Stomach smooth muscle (tissue), 2 donors: ENCODE measurements around the gene IRF2BP1.
"Not testable (repeated sequence)": the region's sequence is repeated elsewhere in the genome, so short reads cannot be mapped to it uniquely, and the experiment has no call there.

ENCODE experiments used
- H3K27ac ChIP-seq: one replicate; pipeline ENCODE4 v1.7.0; 2013; ENCODE audit warnings: mild to moderate bottlenecking, low read length, inconsistent platforms
- H3K27me3 ChIP-seq, 2 donors: one replicate each; pipeline ENCODE4 v1.7.0; 2013; ENCODE audit warnings: low read length in 2 of 2; ENCODE audit not compliant: insufficient read depth in 2 of 2, control insufficient read depth in 1 of 2
- H3K36me3 ChIP-seq, 2 donors: one replicate each; pipeline ENCODE4 v1.7.0; 2013; ENCODE audit warnings: low read length in 2 of 2; ENCODE audit not compliant: control insufficient read depth in 2 of 2, insufficient read depth in 2 of 2
- H3K4me1 ChIP-seq: one replicate; pipeline ENCODE4 v1.7.0; 2013; ENCODE audit warnings: low read length; ENCODE audit not compliant: control insufficient read depth, insufficient read depth
- H3K4me3 ChIP-seq, 2 donors: one replicate each; pipeline ENCODE4 v1.7.0; 2013; ENCODE audit warnings: low read length in 2 of 2
- H3K9ac ChIP-seq, 2 donors: one replicate each; pipeline ENCODE4 v1.7.0; 2013; ENCODE audit warnings: low read length in 2 of 2, mild to moderate bottlenecking in 1 of 2
- H3K9me3 ChIP-seq, 2 donors: one replicate each; pipeline ENCODE4 v1.7.0; 2013; ENCODE audit warnings: low read length in 2 of 2; ENCODE audit not compliant: control insufficient read depth in 2 of 2
- donor health status: healthy.
- donor health status: Pancreatic carcinoma.

IRF2BP1 gene

GRCh38 chr19:45867241-45867640, 18.7 kb downstream of the IRF2BP1 start:
- not testable (repeated sequence) for H3K27ac ChIP-seq, H3K4me3 ChIP-seq, H3K9ac ChIP-seq, H3K36me3 ChIP-seq, H3K4me1 ChIP-seq, H3K9me3 ChIP-seq
- peaks cover 18 to 24% of the 10 kb centered on the region in 2 donors for H3K27me3 ChIP-seq

- Histone ChIP-seq H3K36me3 (no peaks in the 10 kb centered on the region), H3K9me3 (no peaks in the 10 kb centered on the region), H3K9ac (no peak overlapping the region), H3K27ac (no peak overlapping the region), H3K4me3 (no peak overlapping the region), H3K27me3 (peaks cover 18 to 24% of the 10 kb centered on the region in 2 donors), H3K4me1 (peaks cover 11% of the 10 kb centered on the region)
Observed at GRCh38 chr19:45866400-45867176, 19.4 kb downstream of the IRF2BP1 start.

GRCh38 chr19:45865269-45865948, 20.5 kb downstream of the IRF2BP1 start:
- H3K27ac ChIP-seq = no peak overlapping the region
- H3K9ac ChIP-seq = no peak overlapping the region
- no peaks in the 10 kb centered on the region for H3K9me3 ChIP-seq
- H3K27me3 ChIP-seq = peaks cover 18 to 24% of the 10 kb centered on the region in 2 donors
- H3K4me3 ChIP-seq = no peak overlapping the region
- no peaks in the 10 kb centered on the region for H3K36me3 ChIP-seq
- peaks cover 11% of the 10 kb centered on the region for H3K4me1 ChIP-seq

GRCh38 chr19:45864629-45865082, 21.3 kb downstream of the IRF2BP1 start:
- Histone ChIP-seq H3K4me1 (peaks cover 11% of the 10 kb centered on the region), H3K27ac (no peak overlapping the region), H3K27me3 (peaks cover 18 to 24% of the 10 kb centered on the region in 2 donors), H3K4me3 (peak overlapping the region in 1 of 2 donors; percentile 49), H3K9ac (no peak overlapping the region), H3K9me3 (no peaks in the 10 kb centered on the region), H3K36me3 (no peaks in the 10 kb centered on the region)

GRCh38 chr19:45863840-45864628, 21.9 kb downstream of the IRF2BP1 start, which contains the start of gene FOXA3:
Gene FOXA3 (plus strand): TSS chr19:45864326. CDS start chr19:45864457, 131 bp downstream.
- H3K4me3 ChIP-seq = peak within 1 kb of the TSS; percentile 59 to 98
- peaks cover 18 to 24% of the 10 kb centered on the region in 2 donors for H3K27me3 ChIP-seq
- H3K4me1 ChIP-seq = peaks cover 11% of the 10 kb centered on the region
- peaks cover 0 to 2% of the 10 kb centered on the region in 2 donors for H3K36me3 ChIP-seq
- no peak within 1 kb of the TSS for H3K27ac ChIP-seq
- H3K9me3 ChIP-seq = no peaks in the 10 kb centered on the region
- H3K9ac ChIP-seq = no peak within 1 kb of the TSS

GRCh38 chr19:45863335-45863839, 22.6 kb downstream of the IRF2BP1 start:
- no peak overlapping the region for H3K27ac ChIP-seq
- peaks cover 18 to 24% of the 10 kb centered on the region in 2 donors for H3K27me3 ChIP-seq
- no peak overlapping the region for H3K9ac ChIP-seq
- H3K4me1 ChIP-seq = peaks cover 11% of the 10 kb centered on the region
- H3K9me3 ChIP-seq = no peaks in the 10 kb centered on the region
- peaks cover 2 to 3% of the 10 kb centered on the region in 2 donors for H3K36me3 ChIP-seq
- peak overlapping the region; percentile 59 to 98 for H3K4me3 ChIP-seq

GRCh38 chr19:45862564-45863334, 23.2 kb downstream of the IRF2BP1 start, which contains the start of gene SYMPK:
Gene SYMPK (minus strand): TSS chr19:45863147. CDS start chr19:45854495, 8,652 bp downstream.
- Histone ChIP-seq H3K36me3 (peaks cover 5 to 6% of the 10 kb centered on the region in 2 donors), H3K27ac (peak within 1 kb of the TSS; percentile 81), H3K4me3 (peak within 1 kb of the TSS; percentile 79 to 98), H3K27me3 (peaks cover 18 to 24% of the 10 kb centered on the region in 2 donors), H3K4me1 (peaks cover 11% of the 10 kb centered on the region), H3K9ac (peak within 1 kb of the TSS; percentile 73 to 89), H3K9me3 (no peaks in the 10 kb centered on the region)

GRCh38 chr19:45862271-45862563, 23.7 kb downstream of the IRF2BP1 start:
- Histone ChIP-seq H3K27ac (peak overlapping the region; percentile 81), H3K9ac (peak overlapping the region; percentile 73 to 89)

GRCh38 chr19:45860359-45861259, 25.3 kb downstream of the IRF2BP1 start:
- H3K9ac ChIP-seq = no peak overlapping the region
- H3K27me3 ChIP-seq = peaks cover 16 to 22% of the 10 kb centered on the region in 2 donors
- H3K4me3 ChIP-seq = no peak overlapping the region
- H3K27ac ChIP-seq = no peak overlapping the region
- peaks cover 5 to 9% of the 10 kb centered on the region in 2 donors for H3K36me3 ChIP-seq
- peaks cover 11% of the 10 kb centered on the region for H3K4me1 ChIP-seq
- no peaks in the 10 kb centered on the region for H3K9me3 ChIP-seq

More at GRCh38 chr19:45862271-45862563, 23.7 kb downstream of the IRF2BP1 start:
- peaks cover 11% of the 10 kb centered on the region for H3K4me1 ChIP-seq
- H3K27me3 ChIP-seq = peaks cover 18 to 24% of the 10 kb centered on the region in 2 donors
- peaks cover 5 to 6% of the 10 kb centered on the region in 2 donors for H3K36me3 ChIP-seq
- peak overlapping the region; percentile 79 to 98 for H3K4me3 ChIP-seq
- no peaks in the 10 kb centered on the region for H3K9me3 ChIP-seq
